Measurements from ENCODE around the gene CDH23. TPM values are rescaled to one million over a fixed set of nuclear protein-coding genes. Genes with fewer than 3 reads are reported as not detected.

Gene CDH23
- total RNA-seq, 6 donors from 2014 or later, result 4.7 to 29.3 (median 10.4) TPM

DNA sequence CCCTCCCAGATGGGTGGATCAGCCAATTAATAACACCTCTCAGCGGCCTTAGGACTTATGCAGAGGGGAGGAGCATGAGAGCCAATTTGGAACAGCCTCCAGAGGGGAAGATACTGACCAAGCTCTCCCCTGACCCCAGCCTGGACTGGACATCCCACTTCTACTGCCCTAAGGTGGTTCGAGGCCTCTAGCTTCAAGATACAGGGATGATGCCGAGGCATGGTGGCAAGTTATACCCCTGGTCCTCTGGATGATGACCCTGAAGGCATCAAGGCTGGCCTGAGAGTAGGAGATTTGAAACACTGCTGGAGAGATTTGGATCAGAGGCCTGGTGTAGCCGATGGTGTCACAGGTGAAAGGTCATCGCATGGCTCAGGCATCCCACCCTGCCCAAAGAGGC is 3.2 kb downstream of the CDH23 start:
- no peaks in the 10 kb centered on the region for H3K9me3 ChIP-seq
- peaks cover 0 to 32% (median 16%) of the 10 kb centered on the region in 4 donors for H3K27me3 ChIP-seq
- no peak for TF ChIP-seq POLR2AphosphoS5 (IDR thresholded peaks at IDR 0.05)
- TF ChIP-seq, protein P1, sequence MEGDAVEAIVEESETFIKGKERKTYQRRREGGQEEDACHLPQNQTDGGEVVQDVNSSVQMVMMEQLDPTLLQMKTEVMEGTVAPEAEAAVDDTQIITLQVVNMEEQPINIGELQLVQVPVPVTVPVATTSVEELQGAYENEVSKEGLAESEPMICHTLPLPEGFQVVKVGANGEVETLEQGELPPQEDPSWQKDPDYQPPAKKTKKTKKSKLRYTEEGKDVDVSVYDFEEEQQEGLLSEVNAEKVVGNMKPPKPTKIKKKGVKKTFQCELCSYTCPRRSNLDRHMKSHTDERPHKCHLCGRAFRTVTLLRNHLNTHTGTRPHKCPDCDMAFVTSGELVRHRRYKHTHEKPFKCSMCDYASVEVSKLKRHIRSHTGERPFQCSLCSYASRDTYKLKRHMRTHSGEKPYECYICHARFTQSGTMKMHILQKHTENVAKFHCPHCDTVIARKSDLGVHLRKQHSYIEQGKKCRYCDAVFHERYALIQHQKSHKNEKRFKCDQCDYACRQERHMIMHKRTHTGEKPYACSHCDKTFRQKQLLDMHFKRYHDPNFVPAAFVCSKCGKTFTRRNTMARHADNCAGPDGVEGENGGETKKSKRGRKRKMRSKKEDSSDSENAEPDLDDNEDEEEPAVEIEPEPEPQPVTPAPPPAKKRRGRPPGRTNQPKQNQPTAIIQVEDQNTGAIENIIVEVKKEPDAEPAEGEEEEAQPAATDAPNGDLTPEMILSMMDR (IDR thresholded peaks at IDR 0.05), result no peak
- TF ChIP-seq POLR2A (IDR thresholded peaks at IDR 0.05), result no peak
- no peak for TF ChIP-seq EP300 (IDR thresholded peaks at IDR 0.05)
- no peak overlapping the region for H3K27ac ChIP-seq
- 70 to 74% methylated on average over 3 to 5 of the region's 5 CpGs for WGBS, 2 donors
- no peaks in the 10 kb centered on the region for H3K36me3 ChIP-seq
- peaks cover 14 to 25% (median 16%) of the 10 kb centered on the region in 4 donors for H3K4me1 ChIP-seq
- no peak for ATAC-seq (ENCODE audit: low FRiP score in 2 of 2)
- H3K4me3 ChIP-seq, result no peak overlapping the region
- no peak for DNase-seq

DNA sequence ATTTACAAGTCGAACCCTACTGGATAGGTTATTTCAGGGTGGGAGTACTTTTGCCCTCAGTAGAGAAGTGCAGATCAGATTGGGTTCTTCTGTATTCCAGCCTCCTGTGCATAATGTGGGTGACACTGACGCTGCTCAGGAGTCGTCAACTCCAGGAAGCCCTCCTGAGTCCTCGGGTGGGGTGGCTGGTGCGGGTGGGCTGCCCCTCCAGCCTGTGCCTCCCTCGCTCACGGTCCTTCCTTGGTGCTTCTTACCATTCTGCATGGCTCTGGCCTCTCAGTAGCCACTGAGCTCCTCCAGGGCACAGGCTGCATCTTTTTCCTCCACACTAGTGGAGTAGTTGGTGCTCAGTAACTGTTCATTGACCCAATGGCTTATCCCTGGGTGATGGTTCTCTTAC is 4.3 kb downstream of the CDH23 start:
- DNase-seq (peak in 1 of 2 donors; percentile 6), ATAC-seq (ENCODE audit: low FRiP score in 2 of 2) (no peak)
- Histone ChIP-seq H3K27me3 (peaks cover 0 to 31% (median 15%) of the 10 kb centered on the region in 4 donors), H3K9me3 (no peaks in the 10 kb centered on the region), H3K4me3 (no peak overlapping the region), H3K4me1 (peaks cover 14 to 23% (median 16%) of the 10 kb centered on the region in 4 donors), H3K36me3 (no peaks in the 10 kb centered on the region), H3K27ac (no peak overlapping the region)
- WGBS, 2 donors, result 79 to 92% methylated on average over 7 of the region's 7 CpGs
- TF ChIP-seq POLR2AphosphoS5 (IDR thresholded peaks at IDR 0.05), result no peak
- TF ChIP-seq EP300 (IDR thresholded peaks at IDR 0.05), result no peak
- TF ChIP-seq, protein P1 (IDR thresholded peaks at IDR 0.05), result no peak
- TF ChIP-seq POLR2A (IDR thresholded peaks at IDR 0.05), result no peak

DNA sequence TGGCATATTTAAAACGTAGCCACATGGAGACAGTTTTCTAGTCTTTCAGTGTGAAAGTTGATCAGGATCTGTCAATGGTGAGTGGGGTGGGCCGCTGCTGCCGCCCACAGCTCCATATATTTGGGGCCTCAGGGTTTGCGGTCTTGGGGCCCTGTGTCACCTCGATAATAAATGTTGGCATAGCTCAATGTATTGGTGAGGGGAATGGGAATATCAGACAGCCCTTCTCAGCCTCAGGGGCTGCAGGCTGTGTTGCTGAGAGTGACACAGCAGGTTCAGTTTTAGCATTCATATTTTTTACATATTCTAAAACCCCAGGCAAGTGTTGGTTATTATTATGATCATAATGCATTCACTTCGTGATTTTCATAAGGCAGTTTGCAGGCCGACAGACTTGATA is 5.3 kb downstream of the CDH23 start:
- TF ChIP-seq POLR2AphosphoS5 (IDR thresholded peaks at IDR 0.05) (no peak), POLR2A (IDR thresholded peaks at IDR 0.05) (no peak), EP300 (IDR thresholded peaks at IDR 0.05) (no peak)
- TF ChIP-seq, protein P1 (IDR thresholded peaks at IDR 0.05), result no peak
- WGBS, 2 donors, result 88 to 96% methylated on average over 7 of the region's 7 CpGs
- no peak for DNase-seq
- Histone ChIP-seq H3K4me3 (no peak overlapping the region), H3K4me1 (peaks cover 10 to 15% (median 12%) of the 10 kb centered on the region in 4 donors), H3K27ac (no peak overlapping the region), H3K9me3 (no peaks in the 10 kb centered on the region), H3K27me3 (peaks cover 0 to 22% (median 11%) of the 10 kb centered on the region in 4 donors), H3K36me3 (no peaks in the 10 kb centered on the region)
- ATAC-seq (ENCODE audit: low FRiP score in 2 of 2), result no peak

DNA sequence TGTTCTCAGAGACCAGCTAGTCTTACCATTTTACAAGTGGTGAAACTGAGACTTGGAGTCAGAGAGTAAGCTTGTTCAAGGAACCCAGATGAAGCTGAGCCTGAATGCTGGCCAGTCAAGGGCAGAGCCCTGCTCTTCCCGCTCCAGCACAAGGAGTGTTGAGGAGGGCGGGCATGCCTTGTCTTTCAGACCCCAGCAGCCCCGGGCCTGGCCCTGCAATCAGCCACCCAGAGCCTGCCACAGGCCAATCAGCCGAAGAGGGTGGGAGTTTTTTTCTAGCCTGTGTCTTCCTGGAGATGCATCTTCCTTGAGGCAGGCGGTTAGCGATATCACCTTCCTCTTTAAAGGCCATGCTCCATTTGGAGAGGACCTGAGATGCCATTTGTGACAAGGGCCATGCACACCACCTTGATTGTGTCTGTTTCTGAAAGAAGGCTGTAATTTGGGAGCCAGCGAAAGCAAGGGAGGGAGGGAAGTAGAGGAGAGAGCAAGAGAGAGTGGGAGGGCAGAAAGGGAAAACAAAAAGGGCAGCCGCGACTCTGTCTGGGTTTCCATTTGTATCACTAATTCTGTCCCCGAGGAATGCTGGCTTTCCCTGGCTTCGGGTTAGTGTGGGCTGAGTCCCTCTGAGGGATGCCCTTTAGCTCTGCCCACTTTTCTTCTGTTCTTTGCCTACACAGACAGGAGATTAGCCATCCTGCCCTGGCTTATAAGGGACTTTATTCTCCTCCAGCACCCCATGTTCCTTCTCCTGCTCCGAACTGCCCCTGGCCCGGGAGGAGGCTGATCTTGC is 8.0 kb downstream of the CDH23 start:
- no peak for ATAC-seq (ENCODE audit: low FRiP score in 2 of 2)
- Histone ChIP-seq H3K27me3 (no peaks in the 10 kb centered on the region), H3K4me3 (no peak overlapping the region), H3K27ac (no peak overlapping the region), H3K9me3 (no peaks in the 10 kb centered on the region), H3K36me3 (no peaks in the 10 kb centered on the region), H3K4me1 (no peaks in the 10 kb centered on the region)
- TF ChIP-seq POLR2AphosphoS5 (IDR thresholded peaks at IDR 0.05), result no peak
- no peak for TF ChIP-seq EP300 (IDR thresholded peaks at IDR 0.05)
- TF ChIP-seq, protein P1 (IDR thresholded peaks at IDR 0.05), result no peak
- TF ChIP-seq POLR2A (IDR thresholded peaks at IDR 0.05), result no peak
- 74 to 85% methylated on average over 9 to 13 of the region's 13 CpGs for WGBS, 2 donors
- peak in 1 of 2 donors; percentile 14 for DNase-seq

All from upper lobe of left lung (tissue), 6 donors.